Erythroblast (primary cell): Measurements from ENCODE around the gene NRM.

Experiments
- GATA1 ChIP-seq: IDR thresholded peaks from 2 replicates; pipeline ENCODE4 v1.6.1; 2011; ENCODE audit warnings: low read depth, mild to moderate bottlenecking, control low read depth, low read length, moderate library complexity
- POLR2A ChIP-seq: IDR thresholded peaks from 2 replicates; pipeline ENCODE4 v1.6.1; 2011; ENCODE audit warnings: mild to moderate bottlenecking, low read length

- no peak for TF ChIP-seq POLR2A
- no peak for TF ChIP-seq GATA1
These were observed 14.8 kb upstream of the NRM start for GRCh38 chr6:30705620-30706019.
